Peyer's patch (tissue), 4 donors: ENCODE data around the gene DDC.

Experiments used
- CTCF ChIP-seq, 6 experiments: fragments of 450-650 bp in 4 of 6; fragments of 200-600 bp in 2 of 6; sonication (generic) in 1 of 6; IDR thresholded peaks; one replicate each; pipeline ENCODE4 v1.5.1; 2017 to 2019; ENCODE audit warnings: antibody characterized with exemption in 6 of 6, mild to moderate bottlenecking in 3 of 6, moderate library complexity in 1 of 6
- POLR2A ChIP-seq, 2 donors: fragments of 450-650 bp; IDR thresholded peaks; one replicate each; pipeline ENCODE4 v1.5.1; 2017; ENCODE audit warnings: antibody characterized with exemption in 2 of 2, mild to moderate bottlenecking in 2 of 2, moderate library complexity in 2 of 2

DNA sequence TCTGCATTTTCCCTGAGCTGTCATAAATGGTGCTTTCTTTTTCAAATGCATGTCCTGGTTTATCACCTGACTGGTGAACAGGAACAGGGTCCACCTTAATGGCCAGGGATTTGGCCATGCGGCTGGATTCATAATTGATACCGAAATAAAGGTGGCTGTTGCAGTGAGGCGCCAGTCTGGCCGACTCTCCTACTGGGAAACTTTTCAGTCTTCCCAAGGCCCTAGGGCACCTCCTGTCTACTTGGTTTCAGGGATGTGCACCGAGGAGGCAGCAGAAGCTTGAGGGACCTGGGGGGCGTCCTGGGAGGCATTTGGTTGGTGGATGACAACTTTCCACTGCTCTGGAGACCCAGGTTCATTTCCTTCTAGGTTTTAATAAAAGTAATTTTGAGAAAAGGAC lies 68.6 kb downstream of the DDC start:
- no peak for TF ChIP-seq POLR2A (IDR thresholded peaks at IDR 0.05)
- no peak for TF ChIP-seq CTCF (IDR thresholded peaks at IDR 0.05)
